GM21737 (cell line): ENCODE results near the gene OTUD7B.

Experiments used
- ATAC-seq: cut with Tn5 transposase; IDR thresholded peaks from one replicate; pipeline ENCODE4 v1.9.1; 2021; ENCODE audit warnings: mild to moderate bottlenecking, moderate library complexity; ENCODE audit not compliant: unreplicated experiment

Gene OTUD7B

GRCh38 chr1:150005606-150006005 is 4.9 kb downstream of the OTUD7B start:
- ATAC-seq = no peak

- no peak for ATAC-seq
These were observed 6.7 kb downstream of the OTUD7B start for GRCh38 chr1:150003801-150004200.

GRCh38 chr1:150002217-150002616 is 8.3 kb downstream of the OTUD7B start:
- no peak for ATAC-seq

- ATAC-seq = no peak
These were observed 9.1 kb downstream of the OTUD7B start for GRCh38 chr1:150001415-150001814.

GRCh38 chr1:149997585-149998262 is 12.8 kb downstream of the OTUD7B start:
- ATAC-seq = peak; percentile 74

- ATAC-seq = no peak
These were observed 14.6 kb downstream of the OTUD7B start for GRCh38 chr1:149995927-149996326.

- ATAC-seq = no peak
These were observed 16.8 kb downstream of the OTUD7B start for GRCh38 chr1:149993764-149994163.

GRCh38 chr1:149993181-149993580 is 17.3 kb downstream of the OTUD7B start:
- ATAC-seq = no peak

- ATAC-seq = no peak
These were observed 23.3 kb downstream of the OTUD7B start for GRCh38 chr1:149987297-149987595.

- no peak for ATAC-seq
These were observed 23.8 kb downstream of the OTUD7B start for GRCh38 chr1:149986486-149987296.

- ATAC-seq = no peak
These were observed 30.5 kb downstream of the OTUD7B start for GRCh38 chr1:149979972-149980540.

GRCh38 chr1:149979245-149979971 is 31.1 kb downstream of the OTUD7B start:
- ATAC-seq = no peak

GRCh38 chr1:149978547-149979023 is 31.9 kb downstream of the OTUD7B start:
- ATAC-seq = no peak

GRCh38 chr1:149977345-149977744 is 33.2 kb downstream of the OTUD7B start:
- no peak for ATAC-seq

- no peak for ATAC-seq
These were observed 38.0 kb downstream of the OTUD7B start for GRCh38 chr1:149972547-149972946.

- no peak for ATAC-seq
These were observed 42.9 kb downstream of the OTUD7B start for GRCh38 chr1:149967646-149968045.

- ATAC-seq = no peak
These were observed 43.5 kb downstream of the OTUD7B start for GRCh38 chr1:149967041-149967440.

GRCh38 chr1:149966405-149966804 is 44.1 kb downstream of the OTUD7B start:
- ATAC-seq = no peak

GRCh38 chr1:149965440-149965839 is 45.1 kb downstream of the OTUD7B start:
- no peak for ATAC-seq

GRCh38 chr1:149963358-149963757 is 47.2 kb downstream of the OTUD7B start:
- no peak for ATAC-seq

- no peak for ATAC-seq
These were observed 47.8 kb downstream of the OTUD7B start for GRCh38 chr1:149962736-149963135.
